ENCODE measurements around the gene MYO1D.

DNA sequence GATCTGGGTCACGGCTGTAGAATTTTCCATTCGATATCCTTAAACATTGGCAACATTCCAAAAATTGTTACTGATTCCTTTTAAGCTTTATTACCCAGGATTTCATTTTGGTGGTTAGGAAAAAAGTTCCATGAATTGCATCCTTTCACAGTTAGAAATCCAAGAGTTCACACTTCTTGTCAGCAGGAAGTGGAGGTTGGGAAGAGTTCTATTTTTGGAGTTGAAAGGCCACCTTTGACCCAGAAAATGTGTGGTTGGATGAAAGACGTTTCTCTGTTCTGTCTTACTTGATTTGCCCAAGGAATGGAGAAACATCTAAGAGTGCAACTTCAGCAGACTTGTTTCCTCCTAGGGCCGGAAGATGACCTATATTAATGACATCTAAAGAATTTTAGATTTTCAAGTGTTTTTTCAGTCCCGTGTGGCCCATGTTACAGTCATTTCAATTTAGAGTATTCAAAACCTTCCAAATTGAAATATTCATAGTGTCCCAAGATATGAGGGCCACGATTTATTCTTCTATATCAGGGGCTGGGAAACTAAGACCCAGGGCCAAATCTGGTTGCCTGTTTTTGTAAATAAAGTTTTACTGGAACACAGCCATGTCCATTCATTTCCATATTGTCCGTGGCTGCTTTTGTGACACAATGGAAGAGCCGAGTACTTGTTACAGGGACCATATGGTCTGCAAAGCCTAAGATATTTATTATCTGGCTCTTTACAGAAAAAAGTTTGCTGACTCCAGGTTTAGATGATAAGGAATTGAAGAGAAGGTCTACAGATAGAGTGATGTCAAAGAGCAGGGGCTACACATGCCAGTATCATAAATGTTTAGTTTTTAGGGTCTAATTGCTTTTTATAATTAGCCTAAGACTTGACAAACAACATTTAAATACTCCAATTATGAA is 339.9 kb downstream of the MYO1D start:
- TF ChIP-seq, protein P1, sequence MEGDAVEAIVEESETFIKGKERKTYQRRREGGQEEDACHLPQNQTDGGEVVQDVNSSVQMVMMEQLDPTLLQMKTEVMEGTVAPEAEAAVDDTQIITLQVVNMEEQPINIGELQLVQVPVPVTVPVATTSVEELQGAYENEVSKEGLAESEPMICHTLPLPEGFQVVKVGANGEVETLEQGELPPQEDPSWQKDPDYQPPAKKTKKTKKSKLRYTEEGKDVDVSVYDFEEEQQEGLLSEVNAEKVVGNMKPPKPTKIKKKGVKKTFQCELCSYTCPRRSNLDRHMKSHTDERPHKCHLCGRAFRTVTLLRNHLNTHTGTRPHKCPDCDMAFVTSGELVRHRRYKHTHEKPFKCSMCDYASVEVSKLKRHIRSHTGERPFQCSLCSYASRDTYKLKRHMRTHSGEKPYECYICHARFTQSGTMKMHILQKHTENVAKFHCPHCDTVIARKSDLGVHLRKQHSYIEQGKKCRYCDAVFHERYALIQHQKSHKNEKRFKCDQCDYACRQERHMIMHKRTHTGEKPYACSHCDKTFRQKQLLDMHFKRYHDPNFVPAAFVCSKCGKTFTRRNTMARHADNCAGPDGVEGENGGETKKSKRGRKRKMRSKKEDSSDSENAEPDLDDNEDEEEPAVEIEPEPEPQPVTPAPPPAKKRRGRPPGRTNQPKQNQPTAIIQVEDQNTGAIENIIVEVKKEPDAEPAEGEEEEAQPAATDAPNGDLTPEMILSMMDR (IDR thresholded peaks at IDR 0.05; ENCODE audit: low read depth, low read length): no peak
- TF ChIP-seq EZH2phosphoT487 (IDR thresholded peaks at IDR 0.05; ENCODE audit: low read depth): no peak

Measured in OCI-LY3 (cell line).